ENCODE results near the gene SUMO1.

SUMO1 gene

GRCh38 chr2:202194418-202194817, 44.0 kb downstream of the SUMO1 start:
- no peak for TF ChIP-seq CTCF (IDR thresholded peaks at IDR 0.05; ENCODE audit: low read depth, low read length)
- H3K4me3 ChIP-seq (ENCODE audit: low read depth, low read length) = no peak overlapping the region

GRCh38 chr2:202193881-202194353, 44.5 kb downstream of the SUMO1 start:
- H3K4me3 ChIP-seq (ENCODE audit: low read depth, low read length) = no peak overlapping the region
- TF ChIP-seq CTCF (IDR thresholded peaks at IDR 0.05; ENCODE audit: low read depth, low read length) = no peak

- H3K4me3 ChIP-seq (ENCODE audit: low read depth, low read length) = no peak overlapping the region
- TF ChIP-seq CTCF (IDR thresholded peaks at IDR 0.05; ENCODE audit: low read depth, low read length) = no peak
Measured at GRCh38 chr2:202193305-202193704, 45.1 kb downstream of the SUMO1 start.

- TF ChIP-seq CTCF (IDR thresholded peaks at IDR 0.05; ENCODE audit: low read depth, low read length) = no peak
- H3K4me3 ChIP-seq (ENCODE audit: low read depth, low read length) = no peak overlapping the region
Measured at GRCh38 chr2:202187570-202187969, 50.8 kb downstream of the SUMO1 start.

GRCh38 chr2:202186641-202187202, 51.7 kb downstream of the SUMO1 start:
- no peak for TF ChIP-seq CTCF (IDR thresholded peaks at IDR 0.05; ENCODE audit: low read depth, low read length)
- no peak overlapping the region for H3K4me3 ChIP-seq (ENCODE audit: low read depth, low read length)

GRCh38 chr2:202185156-202185555, 53.2 kb downstream of the SUMO1 start:
- no peak overlapping the region for H3K4me3 ChIP-seq (ENCODE audit: low read depth, low read length)
- TF ChIP-seq CTCF (IDR thresholded peaks at IDR 0.05; ENCODE audit: low read depth, low read length) = no peak

- H3K4me3 ChIP-seq (ENCODE audit: low read depth, low read length) = no peak overlapping the region
- TF ChIP-seq CTCF (IDR thresholded peaks at IDR 0.05; ENCODE audit: low read depth, low read length) = no peak
Measured at GRCh38 chr2:202184557-202184956, 53.8 kb downstream of the SUMO1 start.
